SK-N-SH (cell line): ENCODE results near the gene USP15. TPM values are rescaled to one million over a fixed set of nuclear protein-coding genes. Genes with fewer than 3 reads are reported as not detected.

Source experiments
- CTCF ChIA-PET: fragments of 300-600, 350-600 bp; formaldehyde crosslinking; extraction: SDS; loops from one replicate; lab custom pipeline; 2021; lab: Yijun Ruan, JAX
- POLR2A ChIA-PET: fragments of 350-600 bp; sonication (Branson Sonifier 250); formaldehyde crosslinking; extraction: SDS; loops from one replicate; lab custom pipeline; 2020; ENCODE audit warnings: antibody characterized with exemption, inconsistent platforms; lab: Yijun Ruan, JAX
- DNase-seq: peaks from one replicate; pipeline ENCODE4 v3.0.0; 2012
- H2AFZ ChIP-seq: fragments of 200-600 bp; sonication (generic); 2 replicates; pipeline ENCODE4 v1.8.1; 2016; ENCODE audit warnings: antibody characterized with exemption, mild to moderate bottlenecking, low read depth
- H3F3A ChIP-seq: fragments of 200-600 bp; sonication (generic); replicated peaks from 2 replicates; pipeline ENCODE3; 2016; ENCODE audit warnings: antibody characterized with exemption, mild to moderate bottlenecking; ENCODE audit not compliant: insufficient read depth
- H3K27ac ChIP-seq, 2 experiments: fragments of 200-500 bp in 1 of 2; fragments of 200-600 bp in 1 of 2; sonication (Bioruptor generic) in 1 of 2; sonication (generic), shearing (Covaris generic) in 1 of 2; 2 replicates each; pipeline versions ENCODE4 v1.5.1 to v1.6.1; 2014 to 2016; ENCODE audit warnings: low read depth in 2 of 2, inconsistent platforms in 1 of 2, low read length in 1 of 2, mild to moderate bottlenecking in 1 of 2, mixed read lengths in 1 of 2
- H3K27me3 ChIP-seq: fragments of 200-600 bp; sonication (generic), shearing (Covaris generic); 2 replicates; pipeline ENCODE4 v1.6.1; 2016; ENCODE audit warnings: mixed run types; ENCODE audit not compliant: insufficient read depth
- H3K36me3 ChIP-seq, 2 experiments: fragments of 200-500 bp in 1 of 2; fragments of 200-600 bp in 1 of 2; sonication (Bioruptor generic) in 1 of 2; sonication (generic) in 1 of 2; replicated peaks in 1 of 2; 2 replicates each; pipeline versions ENCODE3 to v1.5.1; 2014 to 2016; ENCODE audit warnings: low read length in 1 of 2, mild to moderate bottlenecking in 1 of 2; ENCODE audit not compliant: insufficient read depth in 2 of 2, control insufficient read depth in 1 of 2
- H3K4me1 ChIP-seq, 2 experiments: fragments of 200-500 bp in 1 of 2; fragments of 200-600 bp in 1 of 2; sonication (Bioruptor generic) in 1 of 2; sonication (generic), shearing (Covaris generic) in 1 of 2; 2 replicates each; pipeline versions ENCODE4 v1.5.1 to v1.6.1; 2014 to 2016; ENCODE audit warnings: low read depth in 1 of 2, low read length in 1 of 2, mixed run types in 1 of 2; ENCODE audit not compliant: insufficient read depth in 2 of 2, control insufficient read depth in 1 of 2
- H3K4me2 ChIP-seq: fragments of 200-600 bp; sonication (generic), shearing (Covaris generic); 2 replicates; pipeline ENCODE4 v1.6.1; 2017; ENCODE audit warnings: mixed run types
- H3K4me3 ChIP-seq, 2 experiments: fragments of 200-500 bp in 1 of 2; fragments of 200-600 bp in 1 of 2; sonication (Bioruptor generic) in 1 of 2; sonication (generic), shearing (Covaris generic) in 1 of 2; 2 replicates each; pipeline versions ENCODE4 v1.5.1 to v1.8.1; 2014 to 2016; ENCODE audit warnings: low read depth in 2 of 2, inconsistent platforms in 1 of 2, low read length in 1 of 2, mild to moderate bottlenecking in 1 of 2, mixed read lengths in 1 of 2, moderate library complexity in 1 of 2
- H3K79me2 ChIP-seq: fragments of 200-600 bp; sonication (generic); 2 replicates; pipeline ENCODE4 v1.8.1; 2017; ENCODE audit warnings: mild to moderate bottlenecking; ENCODE audit not compliant: insufficient read depth
- H3K9ac ChIP-seq: fragments of 200-600 bp; sonication (generic); 2 replicates; pipeline ENCODE4 v1.6.1; 2017; ENCODE audit warnings: mixed run types
- H3K9me2 ChIP-seq: fragments of 200-600 bp; sonication (generic); 2 replicates; pipeline ENCODE4 v1.6.1; 2017; ENCODE audit warnings: mixed run types
- H3K9me3 ChIP-seq: fragments of 200-600 bp; sonication (generic); 2 replicates; pipeline ENCODE4 v1.6.1; 2017; ENCODE audit warnings: mixed run types, mild to moderate bottlenecking, moderate library complexity
- H4K20me1 ChIP-seq: fragments of 200-600 bp; sonication (generic); 2 replicates; pipeline ENCODE4 v1.6.1; 2017; ENCODE audit warnings: mild to moderate bottlenecking, mixed run types; ENCODE audit not compliant: insufficient read depth
- CHD2 ChIP-seq: fragments of 150-350 bp; IDR thresholded peaks from 2 replicates; pipeline ENCODE4 v1.6.1; 2018; ENCODE audit warnings: low read length; ENCODE audit not compliant: partially characterized antibody
- ELF1 ChIP-seq: IDR thresholded peaks from 2 replicates; pipeline ENCODE4 v1.4.0; 2012
- EP300 ChIP-seq, 2 experiments: IDR thresholded peaks; 2 replicates each; pipeline versions ENCODE4 v1.4.0 to v1.6.1; 2012; ENCODE audit warnings: borderline replicate concordance in 1 of 2, low read depth in 1 of 2, low read length in 1 of 2
- FOXM1 ChIP-seq: IDR thresholded peaks from 2 replicates; pipeline ENCODE4 v1.4.0; 2012; ENCODE audit warnings: low read depth, mild to moderate bottlenecking
- GABPA ChIP-seq: IDR thresholded peaks from 2 replicates; pipeline ENCODE4 v1.4.0; 2012; ENCODE audit warnings: low read depth, mild to moderate bottlenecking
- GATA2 ChIP-seq: sonication (generic); formaldehyde crosslinking; IDR thresholded peaks from 2 replicates; pipeline ENCODE4 v1.5.0; 2020; ENCODE audit warnings: mild to moderate bottlenecking, missing genetic modification reagents
- MEF2A ChIP-seq: IDR thresholded peaks from 2 replicates; pipeline ENCODE4 v1.4.0; 2012; ENCODE audit warnings: low read depth, borderline replicate concordance
- MXI1 ChIP-seq: IDR thresholded peaks from 2 replicates; pipeline ENCODE4 v1.6.1; 2012; ENCODE audit warnings: mild to moderate bottlenecking, low read depth, low read length, improper control_type of control experiment
- NFIC ChIP-seq: IDR thresholded peaks from 2 replicates; pipeline ENCODE4 v1.4.0; 2012; ENCODE audit warnings: borderline replicate concordance
- NRF1 ChIP-seq: IDR thresholded peaks from 2 replicates; pipeline ENCODE4 v1.6.1; 2012; ENCODE audit warnings: low read depth, mild to moderate bottlenecking, low read length
- POLR2AphosphoS5 ChIP-seq: IDR thresholded peaks from 2 replicates; pipeline ENCODE4 v1.6.1; 2012; ENCODE audit warnings: low read depth, low read length
- RAD21 ChIP-seq: IDR thresholded peaks from 2 replicates; pipeline ENCODE4 v1.6.1; 2012; ENCODE audit warnings: mild to moderate bottlenecking, low read length
- RCOR1 ChIP-seq: fragments of 150-350 bp; IDR thresholded peaks from 2 replicates; pipeline ENCODE4 v1.6.1; 2017; ENCODE audit warnings: antibody characterized with exemption, low read length
- RXRA ChIP-seq: IDR thresholded peaks from 2 replicates; pipeline ENCODE4 v1.4.0; 2012; ENCODE audit warnings: low read depth, mild to moderate bottlenecking, borderline replicate concordance
- SMC3 ChIP-seq: IDR thresholded peaks from 2 replicates; pipeline ENCODE4 v1.6.1; 2012; ENCODE audit warnings: low read depth, low read length, improper control_type of control experiment
- WGBS: methylation state at CpG from one replicate; pipeline ENCODE4 v1.1.6; 2017; ENCODE audit warnings: low lambda C conversion rate; 5-methylcytosine and 5-hydroxymethylcytosine counted together
- polyA plus RNA-seq, 3 experiments: library from polyadenylated mRNA; depleted of rRNA; stranded (reverse); fragments of >200 nt; gene quantifications; 2 replicates each; pipeline ENCODE4 v1.2.3, GENCODE V29; 2012
- TF ChIP-seq, protein P1 (sequence below): fragments of 200-600 bp; sonication (generic); IDR thresholded peaks from 2 replicates; pipeline ENCODE4 v1.6.1; 2017; ENCODE audit warnings: antibody characterized with exemption, mild to moderate bottlenecking, moderate library complexity
- TF ChIP-seq, protein P2 (sequence below): IDR thresholded peaks from 2 replicates; pipeline ENCODE4 v1.4.0; 2012; ENCODE audit warnings: low read depth
- TF ChIP-seq, protein P3 (sequence below): fragments of 150-350 bp; IDR thresholded peaks from 2 replicates; pipeline ENCODE4 v1.6.1; 2017; ENCODE audit warnings: antibody characterized with exemption, low read length, low read depth, borderline replicate concordance

The USP15 gene
- polyA plus RNA-seq, 1 of the 3 experiments (the other 2 are of a cell fraction), result 13.2 TPM

DNA sequence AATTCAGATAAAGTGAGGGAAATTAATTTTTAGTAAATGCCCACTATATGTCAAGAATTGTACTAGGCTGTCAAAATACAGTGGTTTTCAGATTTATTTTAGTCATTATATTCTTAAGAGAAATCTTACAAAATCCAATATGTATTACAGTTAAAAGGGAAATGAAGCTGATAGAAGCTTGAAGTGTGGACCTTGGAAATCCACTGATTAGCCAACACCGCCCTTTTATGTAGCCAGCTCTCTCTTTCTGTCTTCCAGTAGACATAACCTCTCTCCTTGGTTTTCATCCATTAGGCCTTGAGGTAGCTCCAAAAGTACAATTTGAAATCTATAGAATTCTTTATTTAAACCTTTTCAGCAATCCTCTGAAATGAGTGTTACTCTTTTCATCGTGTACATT lies 63.2 kb downstream of the USP15 start:
- Histone ChIP-seq H3K9me2 (no peaks in the 10 kb centered on the region), H2AFZ (no peak overlapping the region), H3K27me3 (no peaks in the 10 kb centered on the region), H3K9me3 (no peaks in the 10 kb centered on the region; the same call in 1 of the 2 replicates), H4K20me1 (no peaks in the 10 kb centered on the region), H3K4me2 (no peak overlapping the region), H3K9ac (no peak overlapping the region), H3K36me3 (peaks cover 17 to 55% of the 10 kb centered on the region in 2 experiments), H3K4me1 (peaks cover 0 to 2% of the 10 kb centered on the region in 2 experiments; a peak in 2 of 4 replicates), H3K4me3 (no peak overlapping the region), H3K27ac (no peak overlapping the region), H3F3A (peaks cover 7% of the 10 kb centered on the region), H3K79me2 (0 out of 2 replicates have a peak, but pooled peaks cover 3% of the 10 kb centered on the region)
- ChIA-PET CTCF (no interaction called here), POLR2A (no interaction called here)
- no peak for TF ChIP-seq NFIC
- TF ChIP-seq, protein P1, sequence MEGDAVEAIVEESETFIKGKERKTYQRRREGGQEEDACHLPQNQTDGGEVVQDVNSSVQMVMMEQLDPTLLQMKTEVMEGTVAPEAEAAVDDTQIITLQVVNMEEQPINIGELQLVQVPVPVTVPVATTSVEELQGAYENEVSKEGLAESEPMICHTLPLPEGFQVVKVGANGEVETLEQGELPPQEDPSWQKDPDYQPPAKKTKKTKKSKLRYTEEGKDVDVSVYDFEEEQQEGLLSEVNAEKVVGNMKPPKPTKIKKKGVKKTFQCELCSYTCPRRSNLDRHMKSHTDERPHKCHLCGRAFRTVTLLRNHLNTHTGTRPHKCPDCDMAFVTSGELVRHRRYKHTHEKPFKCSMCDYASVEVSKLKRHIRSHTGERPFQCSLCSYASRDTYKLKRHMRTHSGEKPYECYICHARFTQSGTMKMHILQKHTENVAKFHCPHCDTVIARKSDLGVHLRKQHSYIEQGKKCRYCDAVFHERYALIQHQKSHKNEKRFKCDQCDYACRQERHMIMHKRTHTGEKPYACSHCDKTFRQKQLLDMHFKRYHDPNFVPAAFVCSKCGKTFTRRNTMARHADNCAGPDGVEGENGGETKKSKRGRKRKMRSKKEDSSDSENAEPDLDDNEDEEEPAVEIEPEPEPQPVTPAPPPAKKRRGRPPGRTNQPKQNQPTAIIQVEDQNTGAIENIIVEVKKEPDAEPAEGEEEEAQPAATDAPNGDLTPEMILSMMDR, result no peak
- TF ChIP-seq, protein P2, sequence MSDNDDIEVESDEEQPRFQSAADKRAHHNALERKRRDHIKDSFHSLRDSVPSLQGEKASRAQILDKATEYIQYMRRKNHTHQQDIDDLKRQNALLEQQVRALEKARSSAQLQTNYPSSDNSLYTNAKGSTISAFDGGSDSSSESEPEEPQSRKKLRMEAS, result no peak
- TF ChIP-seq MEF2A, result no peak
- no peak for TF ChIP-seq RAD21
- no peak for TF ChIP-seq EP300 (IDR thresholded peaks at IDR 0.05; ENCODE audit: borderline replicate concordance in 1 of 2, low read depth in 1 of 2, low read length in 1 of 2)
- no peak for TF ChIP-seq GATA2 (CRISPR knock-in tag)
- TF ChIP-seq ELF1, result no peak
- no peak for TF ChIP-seq NRF1
- TF ChIP-seq CHD2, result no peak
- no peak for TF ChIP-seq MXI1
- no peak for TF ChIP-seq FOXM1
- TF ChIP-seq SMC3, result no peak
- TF ChIP-seq RCOR1, result no peak
- no peak for TF ChIP-seq RXRA
- TF ChIP-seq, protein P3, sequence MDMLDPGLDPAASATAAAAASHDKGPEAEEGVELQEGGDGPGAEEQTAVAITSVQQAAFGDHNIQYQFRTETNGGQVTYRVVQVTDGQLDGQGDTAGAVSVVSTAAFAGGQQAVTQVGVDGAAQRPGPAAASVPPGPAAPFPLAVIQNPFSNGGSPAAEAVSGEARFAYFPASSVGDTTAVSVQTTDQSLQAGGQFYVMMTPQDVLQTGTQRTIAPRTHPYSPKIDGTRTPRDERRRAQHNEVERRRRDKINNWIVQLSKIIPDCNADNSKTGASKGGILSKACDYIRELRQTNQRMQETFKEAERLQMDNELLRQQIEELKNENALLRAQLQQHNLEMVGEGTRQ, result no peak
- TF ChIP-seq POLR2AphosphoS5, result no peak
- TF ChIP-seq GABPA, result no peak
- DNase-seq, result no peak
- 93% methylated on average over 2 of the region's 2 CpGs for WGBS
